DMS53 treated with DMSO at 0.1 percent for 48 hours (cell line): Measurements from ENCODE around the gene MORN5.
"Not testable (repeated sequence)": the region's sequence is repeated elsewhere in the genome, so short reads cannot be mapped to it uniquely, and the experiment has no call there.

Source experiments
- DNase-seq: peaks from one replicate; lab custom pipeline; 2025; ENCODE audit not compliant: unreplicated experiment; lab: John Stamatoyannopoulos, UW

Gene MORN5

DNA sequence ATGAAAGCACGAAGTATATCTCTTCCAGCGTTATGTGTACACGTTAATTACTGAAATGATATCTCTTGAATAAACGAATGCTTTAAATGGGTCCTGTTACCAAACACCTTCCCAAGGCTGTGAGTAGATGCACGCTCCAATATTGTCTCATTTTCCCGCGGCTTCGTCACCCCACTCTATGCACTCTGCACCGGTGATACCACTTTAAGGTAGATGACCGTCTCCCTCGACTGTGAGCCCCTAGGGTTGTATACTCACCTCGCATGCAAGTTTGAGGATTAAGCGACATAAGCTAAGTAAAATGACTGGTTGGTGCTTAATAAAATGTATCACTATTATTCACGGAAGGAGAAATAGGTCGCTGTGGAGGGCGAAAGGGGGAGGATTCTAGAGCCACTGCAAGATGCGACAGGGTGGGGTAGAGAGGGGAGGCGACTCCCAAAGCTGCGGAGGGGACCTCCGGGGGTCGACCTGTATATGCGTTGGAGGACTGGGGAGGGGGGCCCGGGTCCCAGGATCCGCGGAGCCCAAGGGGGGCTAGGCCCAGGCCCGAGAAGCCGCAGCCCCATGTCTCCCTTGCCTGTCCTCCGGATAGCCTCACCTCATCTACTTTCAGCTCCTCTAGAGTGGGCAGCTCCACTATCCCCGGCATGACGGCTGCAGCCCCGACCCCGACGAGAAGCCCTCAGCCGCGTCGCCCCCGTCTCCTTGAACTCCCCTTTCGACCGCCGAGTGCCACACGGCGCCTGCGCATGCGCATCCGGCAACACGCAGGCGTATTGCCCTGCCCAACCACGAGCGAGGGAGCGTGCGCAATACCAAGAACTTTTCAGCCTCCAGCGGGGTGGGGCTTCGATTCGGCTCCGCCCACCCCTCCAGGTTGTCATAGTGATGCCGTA, at the start of gene MORN5, which contains the start of gene NDUFA8:
Gene MORN5 (plus strand): TSS at position 883 of the 899 bp plus-strand sequence. CDS start 65 bp downstream, outside the sequence.
Gene NDUFA8 (minus strand): TSS at position 754 of the 899 bp plus-strand sequence. CDS start 102 bp downstream, at position 652.
- DNase-seq, result peak; percentile 92

- DNase-seq, result no peak
Observed at GRCh38 chr9:122110100-122110833, 49.4 kb upstream of the MORN5 start.

- no peak for DNase-seq
Observed at GRCh38 chr9:122111413-122112085, 48.2 kb upstream of the MORN5 start.

DNA sequence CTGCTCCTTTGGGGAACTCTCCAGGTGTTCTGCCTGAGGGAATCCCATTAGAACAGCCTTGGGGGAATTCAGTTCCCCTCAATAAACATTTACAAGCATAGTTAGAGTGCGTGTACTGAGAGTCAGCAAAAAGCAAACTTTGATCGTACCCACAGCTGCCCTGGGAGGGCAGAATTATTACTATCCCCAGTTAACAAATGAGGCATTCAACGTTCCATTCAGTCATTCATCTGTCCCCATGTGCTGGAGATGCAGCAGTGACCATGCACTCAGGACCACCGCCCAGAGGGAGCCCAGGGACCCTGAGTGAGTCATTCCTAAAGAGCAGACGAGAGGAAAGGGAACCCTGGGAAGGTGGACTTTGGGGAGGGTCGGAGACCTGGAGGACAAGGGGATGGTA, 47.5 kb upstream of the MORN5 start:
- DNase-seq, result no peak

- no peak for DNase-seq
Observed at GRCh38 chr9:122113574-122113973, 46.1 kb upstream of the MORN5 start.

- DNase-seq, result no peak
Observed at GRCh38 chr9:122115176-122116035, 44.3 kb upstream of the MORN5 start.

DNA sequence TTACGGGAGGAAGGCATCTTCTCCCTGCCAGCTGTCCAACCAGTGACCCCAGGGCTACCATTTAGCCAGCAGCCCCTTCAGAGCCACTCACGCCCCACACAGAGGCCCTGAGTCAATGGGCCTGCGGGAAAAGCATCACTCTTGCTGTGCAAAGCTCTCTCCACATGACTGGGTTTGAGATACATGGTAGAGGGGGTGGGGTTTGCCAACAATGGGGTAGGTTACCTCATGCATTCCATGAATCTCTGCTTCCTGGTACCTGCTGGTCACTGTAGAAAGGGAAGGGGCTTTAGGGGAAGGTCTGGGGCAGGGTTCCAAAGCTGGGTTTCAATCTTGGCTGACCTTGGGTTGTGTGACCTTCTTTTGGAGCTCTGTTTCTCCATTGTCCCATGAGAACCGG, 43.7 kb upstream of the MORN5 start:
- no peak for DNase-seq

GRCh38 chr9:122116448-122117173, 43.1 kb upstream of the MORN5 start:
- no peak for DNase-seq

- not testable (repeated sequence) for DNase-seq
Observed at GRCh38 chr9:122117241-122117640, 42.5 kb upstream of the MORN5 start.

- no peak for DNase-seq
Observed at GRCh38 chr9:122118343-122119165, 41.2 kb upstream of the MORN5 start.

GRCh38 chr9:122119166-122119521, 40.6 kb upstream of the MORN5 start:
- no peak for DNase-seq

GRCh38 chr9:122119721-122120120, 40.0 kb upstream of the MORN5 start:
- DNase-seq, result no peak

DNA sequence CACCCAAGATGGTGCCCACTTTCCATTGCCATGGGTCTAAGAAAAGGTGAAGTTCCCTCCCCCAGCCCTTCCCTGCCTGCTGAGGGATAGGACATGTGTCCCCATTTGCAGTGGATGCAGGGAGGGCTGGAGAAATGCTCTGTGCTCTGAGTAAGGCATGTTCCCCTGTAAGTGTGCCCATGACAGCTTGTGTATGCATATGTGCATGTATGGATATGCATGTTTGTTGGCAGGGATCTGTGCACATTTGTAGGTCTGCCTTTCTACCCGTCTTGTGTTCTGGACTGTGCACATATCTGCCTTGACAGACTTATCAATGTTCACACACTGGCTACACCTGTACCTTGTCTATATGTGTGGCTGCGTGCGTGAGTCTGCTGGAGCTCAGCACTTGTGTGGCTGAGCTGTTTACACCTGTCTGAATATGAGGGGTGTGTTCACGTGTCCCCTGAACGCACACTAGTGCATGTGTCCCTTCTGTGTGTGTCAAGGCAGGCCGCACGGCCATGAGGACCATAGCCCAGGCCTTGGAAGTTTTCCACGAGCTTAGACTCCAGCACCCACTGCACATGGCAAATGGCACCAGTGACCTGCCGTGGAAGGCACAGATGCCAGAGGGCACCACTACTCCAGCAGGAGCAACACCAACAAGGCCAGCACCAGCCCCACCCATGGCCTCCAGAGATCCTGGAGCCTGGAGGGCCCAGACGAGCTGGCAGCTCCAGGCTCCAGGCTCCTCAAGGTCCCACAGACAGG, 39.2 kb upstream of the MORN5 start:
- DNase-seq, result no peak

DNA sequence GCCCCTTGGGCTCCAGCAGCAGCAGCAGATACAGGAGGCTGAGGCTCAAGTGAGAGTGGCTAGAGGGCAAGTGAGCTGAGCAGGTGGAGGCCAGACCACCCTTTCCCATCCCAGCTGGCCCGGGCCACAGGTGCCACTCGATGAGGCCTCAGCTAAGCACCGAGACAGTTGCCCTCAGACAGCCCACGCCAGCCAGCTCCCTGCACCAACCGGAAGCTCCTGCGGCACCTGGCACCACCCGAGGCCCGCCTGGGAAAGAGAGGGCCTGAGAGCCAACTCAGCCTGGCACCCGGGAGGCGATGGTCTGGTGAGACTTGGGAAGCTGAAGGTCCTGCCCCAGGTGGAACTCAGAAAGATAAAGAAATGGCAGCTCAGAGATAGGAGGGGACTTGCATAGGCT, 38.3 kb upstream of the MORN5 start:
- no peak for DNase-seq

GRCh38 chr9:122121931-122122330, 37.8 kb upstream of the MORN5 start:
- DNase-seq, result no peak

GRCh38 chr9:122122468-122122867, 37.2 kb upstream of the MORN5 start:
- DNase-seq, result no peak

- DNase-seq, result peak; percentile 35
Observed at GRCh38 chr9:122122903-122123632, 36.6 kb upstream of the MORN5 start.

GRCh38 chr9:122124048-122124447, 35.7 kb upstream of the MORN5 start:
- no peak for DNase-seq
